Mucosa of stomach (tissue), 1 donor: ENCODE data around the gene CD320.
"Not testable (repeated sequence)": the region's sequence is repeated elsewhere in the genome, so short reads cannot be mapped to it uniquely, and the experiment has no call there.

Experiments
- H3K27me3 ChIP-seq: one replicate; pipeline ENCODE4 v1.7.0; 2013; ENCODE audit warnings: mild to moderate bottlenecking, low read length; ENCODE audit not compliant: control insufficient read depth, insufficient read depth
- H3K36me3 ChIP-seq: one replicate; pipeline ENCODE4 v1.7.0; 2013; ENCODE audit warnings: low read length; ENCODE audit not compliant: control insufficient read depth, insufficient read depth
- H3K4me1 ChIP-seq: one replicate; pipeline ENCODE4 v1.7.0; 2013; ENCODE audit warnings: mild to moderate bottlenecking, low read length; ENCODE audit not compliant: control insufficient read depth, insufficient read depth
- H3K4me3 ChIP-seq: one replicate; pipeline ENCODE4 v1.7.0; 2013; ENCODE audit warnings: low read length
- H3K9ac ChIP-seq: one replicate; pipeline ENCODE4 v1.7.0; 2013; ENCODE audit warnings: mild to moderate bottlenecking, low read length, moderate library complexity
- H3K9me3 ChIP-seq: one replicate; pipeline ENCODE4 v1.7.0; 2013; ENCODE audit warnings: mild to moderate bottlenecking, low read length, moderate library complexity; ENCODE audit not compliant: control insufficient read depth
- donor health status: Pancreatic carcinoma.

CD320 gene

DNA sequence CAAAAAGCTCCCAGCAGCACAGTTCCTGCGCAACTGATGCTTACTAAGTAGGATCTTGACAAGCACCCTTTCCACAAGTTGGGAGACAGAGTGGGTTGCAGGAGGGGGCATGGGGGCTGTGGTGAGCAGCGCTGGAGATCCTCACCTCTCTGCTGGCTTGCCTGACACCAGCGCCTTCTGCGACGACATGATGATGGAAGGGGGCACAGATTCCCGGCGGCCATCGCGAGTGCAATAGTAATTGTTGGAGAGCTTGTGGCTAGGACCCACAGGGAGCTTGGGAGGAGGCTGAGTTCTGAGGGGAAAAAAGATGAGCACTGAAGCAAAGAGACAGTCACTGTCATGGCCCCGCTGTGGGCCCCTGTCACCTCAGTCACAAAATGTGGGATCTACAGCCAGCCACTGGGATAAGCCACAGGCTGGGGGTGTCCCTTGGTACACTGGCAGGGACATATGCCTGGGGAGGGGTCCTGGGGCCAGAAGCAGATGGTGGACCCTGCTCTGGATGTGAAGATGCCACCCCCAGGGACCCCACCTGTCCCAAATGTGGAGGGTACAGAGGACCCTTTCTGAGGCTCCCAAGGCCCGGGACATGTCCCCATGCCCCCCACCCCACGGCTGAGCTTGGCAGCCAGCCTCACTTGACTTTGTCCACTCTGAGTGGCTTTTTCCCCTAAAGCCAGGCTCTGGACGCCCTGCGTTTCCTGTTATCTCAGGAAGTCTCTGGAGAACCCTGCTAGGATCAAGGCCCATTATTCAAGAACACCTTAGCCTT lies 8.4 kb upstream of the CD320 start:
- no peaks in the 10 kb centered on the region for H3K27me3 ChIP-seq
- H3K36me3 ChIP-seq, result no peaks in the 10 kb centered on the region
- H3K4me3 ChIP-seq, result no peak overlapping the region
- no peak overlapping the region for H3K9ac ChIP-seq
- H3K4me1 ChIP-seq, result peaks cover 17% of the 10 kb centered on the region
- H3K9me3 ChIP-seq, result no peaks in the 10 kb centered on the region

DNA sequence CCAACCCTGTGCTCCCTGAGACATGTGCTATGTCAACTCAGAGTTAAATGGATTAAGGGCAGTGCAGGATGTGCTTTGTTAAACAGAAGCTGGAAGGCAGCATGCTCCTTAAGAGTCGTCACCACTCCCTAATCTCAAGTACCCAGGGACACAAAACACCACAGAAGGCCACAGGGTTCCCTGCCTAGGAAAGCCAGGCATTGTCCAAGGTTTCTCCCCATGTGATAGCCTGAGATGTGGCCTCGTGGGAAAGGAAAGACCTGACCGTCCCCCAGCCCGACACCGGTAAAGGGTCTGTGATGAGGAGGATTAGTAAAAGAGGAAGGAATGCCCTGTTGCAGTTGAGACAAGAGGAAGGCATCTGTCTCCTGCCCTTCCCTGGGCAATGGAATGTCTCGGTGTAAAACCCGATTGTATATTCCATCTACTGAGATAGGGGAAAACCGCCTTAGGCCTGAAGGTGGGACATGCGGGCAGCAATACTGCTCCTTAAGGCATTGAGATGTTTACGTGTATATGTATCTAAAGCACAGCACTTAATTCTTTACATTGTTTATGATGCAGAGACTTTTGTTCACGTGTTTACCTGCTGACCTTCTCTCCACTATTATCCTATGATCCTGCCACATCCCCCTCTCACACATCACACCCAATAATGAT lies 7.0 kb upstream of the CD320 start:
- H3K4me3 ChIP-seq, H3K9ac ChIP-seq, H3K27me3 ChIP-seq, H3K9me3 ChIP-seq, H3K36me3 ChIP-seq: not testable (repeated sequence)
- H3K4me1 ChIP-seq, result peaks cover 16% of the 10 kb centered on the region

DNA sequence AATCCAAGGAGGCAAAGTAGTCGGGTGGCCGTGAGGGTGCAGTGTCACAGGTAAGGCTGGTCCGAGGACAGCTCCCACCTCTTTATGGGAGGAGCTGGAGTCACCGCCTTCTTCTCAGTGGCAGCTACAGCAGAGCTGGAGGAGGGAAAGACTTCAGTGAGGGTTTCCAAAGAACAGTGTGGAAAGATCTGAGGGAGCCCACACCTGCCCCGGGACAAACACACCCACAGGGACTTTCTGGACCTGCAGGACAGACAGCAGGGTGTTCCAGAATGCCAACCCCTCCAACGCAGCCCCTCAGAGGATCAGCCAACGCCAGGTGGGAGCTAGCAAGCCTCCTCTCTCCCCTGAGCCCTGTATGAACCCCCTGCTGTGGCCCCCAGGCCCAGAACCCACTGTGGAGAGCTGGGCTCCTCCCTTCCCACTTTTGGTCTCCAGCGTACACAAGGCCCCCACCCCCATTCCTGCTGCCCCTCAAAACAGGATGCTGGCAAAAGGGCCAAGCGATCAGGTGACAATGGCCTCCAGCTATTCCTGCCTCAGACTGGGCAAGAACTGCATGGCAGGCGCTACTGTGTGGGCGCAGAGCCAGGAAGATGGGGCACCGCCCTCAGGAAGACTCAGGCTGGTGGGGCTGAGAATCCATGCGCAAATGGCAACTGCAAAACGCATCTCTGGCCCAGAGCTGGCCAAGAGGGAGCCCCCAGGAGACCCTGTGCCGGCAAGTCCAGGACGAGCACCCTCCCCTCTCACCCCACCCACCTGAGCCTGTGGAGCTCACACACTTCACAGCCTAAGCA lies 3.5 kb upstream of the CD320 start:
- Histone ChIP-seq H3K36me3 (no peaks in the 10 kb centered on the region), H3K9ac (peak overlapping the region; percentile 28)

DNA sequence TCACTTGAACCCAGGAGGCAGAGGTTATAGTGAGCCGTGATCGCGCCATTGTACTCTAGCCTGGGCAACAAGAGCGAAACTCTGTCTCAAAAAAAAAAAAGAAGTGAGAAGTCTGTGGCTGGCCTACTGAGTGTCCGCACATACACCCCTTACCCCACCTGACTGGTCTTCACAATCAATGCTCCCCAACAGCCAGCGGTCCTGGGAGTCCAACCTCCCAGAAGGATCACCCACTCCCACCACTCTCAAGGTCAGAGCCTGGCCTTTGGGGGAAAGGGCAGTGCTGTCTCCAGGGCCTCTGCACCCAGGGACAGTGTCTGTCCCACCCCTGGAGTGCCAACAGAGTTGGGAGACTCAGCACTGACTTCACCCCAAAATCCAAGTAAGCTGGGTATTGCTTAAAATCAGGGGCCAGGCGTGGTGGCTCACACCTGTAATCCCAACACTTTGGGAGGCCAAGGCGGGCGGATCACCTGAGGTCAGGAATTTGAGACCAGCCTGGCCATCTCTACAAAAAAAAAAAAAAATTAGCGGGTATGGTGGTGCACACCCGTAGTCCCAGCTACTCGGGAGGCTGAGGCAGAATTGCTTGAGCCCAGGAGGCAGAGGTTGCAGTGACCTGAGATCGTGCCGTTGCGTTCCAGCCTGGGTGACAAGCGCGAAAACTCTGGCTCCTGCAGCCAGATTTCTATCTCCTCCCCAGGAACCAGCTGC lies 2.3 kb upstream of the CD320 start:
- Histone ChIP-seq H3K9me3 (no peaks in the 10 kb centered on the region), H3K9ac (no peak overlapping the region), H3K4me1 (peaks cover 36% of the 10 kb centered on the region), H3K4me3 (no peak overlapping the region), H3K36me3 (no peaks in the 10 kb centered on the region), H3K27me3 (no peaks in the 10 kb centered on the region)

More for the DNA sequence above, 3.5 kb upstream of the CD320 start:
- Histone ChIP-seq H3K27me3 (no peaks in the 10 kb centered on the region), H3K9me3 (no peaks in the 10 kb centered on the region), H3K4me1 (peaks cover 31% of the 10 kb centered on the region), H3K4me3 (no peak overlapping the region)

DNA sequence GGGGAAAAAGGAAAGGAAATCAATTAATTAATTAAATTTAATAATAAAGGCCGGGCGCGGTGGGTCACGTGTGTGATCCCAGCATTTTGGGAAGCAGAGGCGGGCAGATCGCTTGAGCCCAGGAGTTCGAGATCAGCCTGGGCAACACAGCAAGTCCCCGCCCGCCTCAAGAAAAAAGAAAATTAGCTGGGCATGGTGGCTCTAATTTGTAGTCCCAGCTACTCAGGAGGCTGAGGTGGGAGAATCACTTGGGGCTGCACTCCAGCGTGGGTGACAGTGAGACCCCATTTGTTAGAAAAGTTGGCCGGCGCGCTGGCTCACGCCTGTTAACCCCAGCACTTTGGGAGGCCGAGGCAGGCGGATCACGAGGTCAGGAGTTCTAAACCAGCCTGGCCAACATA lies 733 bp upstream of the CD320 start:
- no peak overlapping the region for H3K4me3 ChIP-seq
- H3K9me3 ChIP-seq, result no peaks in the 10 kb centered on the region
- no peak overlapping the region for H3K9ac ChIP-seq
- no peaks in the 10 kb centered on the region for H3K27me3 ChIP-seq
- no peaks in the 10 kb centered on the region for H3K36me3 ChIP-seq
- peaks cover 36% of the 10 kb centered on the region for H3K4me1 ChIP-seq

DNA sequence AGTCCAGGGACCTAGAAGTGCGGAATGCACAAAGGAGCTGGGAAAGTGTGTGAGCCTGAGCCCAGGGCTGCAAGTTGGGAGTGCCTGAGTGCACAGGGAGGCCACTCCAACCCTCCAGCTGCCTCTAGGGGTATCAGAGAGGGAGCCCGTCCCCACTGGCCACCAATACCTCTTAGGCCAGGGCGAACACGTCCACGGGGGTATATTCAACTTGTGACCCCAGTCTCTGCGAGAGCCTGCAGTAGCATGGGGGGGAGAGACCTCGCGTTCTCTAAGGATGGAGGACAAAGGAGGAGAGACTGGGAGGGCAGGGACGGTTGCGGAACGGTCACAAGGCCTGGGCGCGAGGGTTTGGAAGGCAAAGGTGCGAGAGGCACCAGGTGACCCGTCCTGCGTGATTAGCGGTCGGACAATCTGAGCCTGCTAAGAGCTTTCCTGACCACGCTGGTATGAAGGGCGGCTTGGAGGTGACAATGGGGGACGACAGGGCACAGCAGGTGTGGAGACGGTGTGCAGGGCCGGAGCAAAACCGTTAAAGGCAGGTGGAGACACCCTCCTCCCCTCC lies 676 bp downstream of the CD320 start:
- Histone ChIP-seq H3K36me3 (no peaks in the 10 kb centered on the region), H3K9me3 (no peaks in the 10 kb centered on the region), H3K27me3 (no peaks in the 10 kb centered on the region)

DNA sequence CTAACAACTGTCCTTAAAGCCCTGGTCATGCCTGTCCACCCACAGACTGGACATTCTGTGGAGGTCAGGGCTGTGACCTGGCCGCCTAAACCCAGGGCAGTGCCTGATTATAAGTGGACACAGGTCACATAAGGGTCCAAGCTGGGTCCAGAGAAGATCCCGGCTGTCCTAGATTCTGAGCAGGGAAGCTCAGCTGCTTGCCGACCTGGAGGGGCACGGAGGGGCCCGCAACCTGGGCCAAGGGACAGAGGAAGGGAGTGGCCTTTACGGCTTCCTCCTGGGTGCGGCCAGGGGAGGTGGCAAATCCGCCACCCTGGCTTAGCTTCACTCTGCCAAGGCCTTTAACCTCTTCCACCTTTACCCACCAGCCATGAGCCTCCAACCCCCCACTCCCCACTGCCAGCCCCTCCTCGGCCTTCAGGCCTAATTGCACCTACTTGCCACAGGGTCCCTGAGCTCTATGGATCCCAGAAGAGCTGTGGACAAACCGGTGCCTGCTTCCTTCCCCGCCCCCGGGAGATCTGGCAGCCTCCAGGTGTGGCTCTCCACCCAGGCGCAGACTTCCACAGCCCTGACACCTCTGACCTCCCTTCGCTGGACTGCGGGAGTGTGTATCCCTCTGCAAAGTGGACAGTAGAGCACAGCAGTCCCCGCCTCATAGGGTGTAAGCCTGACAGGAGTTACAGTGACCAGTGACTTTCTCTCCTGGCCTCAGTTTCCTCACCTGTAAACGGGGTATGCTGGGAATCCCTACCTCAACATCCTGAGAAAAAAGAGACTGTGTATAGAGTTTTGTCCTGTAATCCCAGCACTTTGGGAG lies 1.7 kb downstream of the CD320 start:
- no peaks in the 10 kb centered on the region for H3K27me3 ChIP-seq
- H3K36me3 ChIP-seq, result no peaks in the 10 kb centered on the region
- peaks cover 27% of the 10 kb centered on the region for H3K4me1 ChIP-seq
- H3K4me3 ChIP-seq, result no peak overlapping the region
- no peaks in the 10 kb centered on the region for H3K9me3 ChIP-seq
- H3K9ac ChIP-seq, result peak overlapping the region; percentile 12

More for the DNA sequence above, 676 bp downstream of the CD320 start:
- Histone ChIP-seq H3K4me3 (peak overlapping the region; percentile 27), H3K4me1 (peaks cover 36% of the 10 kb centered on the region), H3K9ac (peak overlapping the region; percentile 41)

DNA sequence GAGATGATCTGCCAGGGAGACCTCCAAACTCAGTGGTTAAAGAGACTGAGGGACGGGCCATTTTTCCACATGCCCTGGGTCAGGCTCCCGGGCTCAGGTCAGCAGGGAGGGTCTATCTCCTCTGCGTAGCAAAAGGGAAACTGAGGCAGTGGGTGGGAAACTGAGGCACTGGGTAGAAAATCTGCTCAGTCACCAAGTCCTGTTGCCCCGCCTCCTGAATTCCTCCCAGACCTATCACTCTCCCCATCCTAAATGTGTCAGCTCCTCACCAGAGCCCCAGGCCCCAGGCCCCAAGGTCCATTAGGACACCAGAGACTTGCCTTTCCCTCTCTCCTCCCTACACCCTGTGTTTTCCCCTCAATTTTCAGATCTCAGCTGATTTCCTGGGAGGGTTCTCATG lies 2.4 kb downstream of the CD320 start:
- Histone ChIP-seq H3K4me3 (no peak overlapping the region), H3K9ac (no peak overlapping the region), H3K27me3 (no peaks in the 10 kb centered on the region), H3K9me3 (no peaks in the 10 kb centered on the region), H3K36me3 (no peaks in the 10 kb centered on the region), H3K4me1 (peaks cover 24% of the 10 kb centered on the region)

DNA sequence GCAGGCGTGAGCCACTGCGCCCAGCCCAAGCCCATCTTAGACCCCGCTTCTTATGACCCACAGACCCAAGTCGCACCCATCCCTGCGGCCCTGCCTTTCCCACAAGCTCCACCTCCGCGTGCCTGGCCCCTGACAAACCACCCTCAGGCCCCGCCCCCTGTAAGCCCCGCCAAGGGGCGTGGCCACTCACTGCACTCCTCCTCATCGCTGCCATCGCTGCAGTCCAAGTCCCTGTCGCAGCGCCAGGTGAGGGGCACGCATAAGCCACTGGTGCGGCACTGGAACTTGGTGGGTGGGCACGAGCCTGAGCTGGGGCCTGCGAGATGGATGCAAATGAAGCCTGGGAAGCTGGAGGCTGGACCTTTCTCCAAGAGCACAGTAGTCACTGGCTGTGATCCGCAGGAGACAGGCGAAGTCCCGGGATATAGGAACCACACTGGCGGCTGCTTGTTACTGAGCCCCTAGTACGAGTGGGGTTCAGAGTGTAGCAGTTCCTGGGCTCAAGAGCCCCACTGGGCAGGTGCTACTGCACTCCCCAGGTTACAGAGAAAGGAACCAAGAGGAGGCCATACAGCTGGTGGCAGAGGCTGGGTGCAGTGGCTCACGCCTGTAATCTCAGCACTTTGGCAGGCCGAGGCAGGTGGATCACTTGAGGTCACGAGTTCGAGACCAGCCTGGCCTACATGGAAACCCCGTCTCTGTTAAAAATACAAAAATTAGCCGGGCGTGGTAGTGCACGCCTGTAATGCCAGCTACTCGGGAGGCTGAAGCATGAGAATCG lies 3.1 kb downstream of the CD320 start:
- H3K27me3 ChIP-seq, result no peaks in the 10 kb centered on the region
- H3K9me3 ChIP-seq, result no peaks in the 10 kb centered on the region
- no peak overlapping the region for H3K4me3 ChIP-seq
- H3K4me1 ChIP-seq, result peaks cover 24% of the 10 kb centered on the region
- H3K36me3 ChIP-seq, result no peaks in the 10 kb centered on the region
- H3K9ac ChIP-seq, result no peak overlapping the region

DNA sequence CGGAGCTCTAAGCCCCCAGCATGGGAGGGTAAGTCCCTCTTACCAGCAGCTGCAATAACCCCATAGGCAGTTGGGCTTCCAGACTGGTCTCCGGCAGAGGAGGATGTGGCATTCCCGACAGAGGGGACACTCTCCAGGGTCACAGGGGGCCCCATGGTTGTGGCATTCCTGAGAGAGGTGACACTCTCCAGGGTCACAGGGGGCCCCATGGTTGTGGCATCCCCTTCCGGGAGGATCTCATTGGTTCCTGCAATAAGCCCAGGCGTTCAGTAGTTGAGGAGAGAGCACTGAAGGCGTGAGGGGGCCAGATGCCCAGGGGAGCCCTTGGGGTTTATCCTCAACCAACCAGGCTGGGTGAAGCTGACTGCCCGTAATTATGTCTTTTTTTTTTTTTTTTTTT lies 5.4 kb downstream of the CD320 start:
- Histone ChIP-seq H3K4me1 (peaks cover 16% of the 10 kb centered on the region), H3K9ac (no peak overlapping the region), H3K36me3 (no peaks in the 10 kb centered on the region), H3K27me3 (no peaks in the 10 kb centered on the region), H3K9me3 (no peaks in the 10 kb centered on the region), H3K4me3 (no peak overlapping the region)
